C4-2B (cell line): ENCODE results near the gene MITF.

Source experiments
- ZFX ChIP-seq: fragments of 450-650 bp; IDR thresholded peaks from 2 replicates; pipeline ENCODE4 v1.6.1; 2017
- TF ChIP-seq, protein P1 (sequence below): fragments of 450-650 bp; conservative IDR thresholded peaks from 2 replicates; pipeline ENCODE4 v1.5.1; 2017; ENCODE audit warnings: mild to moderate bottlenecking

- TF ChIP-seq, protein P1, sequence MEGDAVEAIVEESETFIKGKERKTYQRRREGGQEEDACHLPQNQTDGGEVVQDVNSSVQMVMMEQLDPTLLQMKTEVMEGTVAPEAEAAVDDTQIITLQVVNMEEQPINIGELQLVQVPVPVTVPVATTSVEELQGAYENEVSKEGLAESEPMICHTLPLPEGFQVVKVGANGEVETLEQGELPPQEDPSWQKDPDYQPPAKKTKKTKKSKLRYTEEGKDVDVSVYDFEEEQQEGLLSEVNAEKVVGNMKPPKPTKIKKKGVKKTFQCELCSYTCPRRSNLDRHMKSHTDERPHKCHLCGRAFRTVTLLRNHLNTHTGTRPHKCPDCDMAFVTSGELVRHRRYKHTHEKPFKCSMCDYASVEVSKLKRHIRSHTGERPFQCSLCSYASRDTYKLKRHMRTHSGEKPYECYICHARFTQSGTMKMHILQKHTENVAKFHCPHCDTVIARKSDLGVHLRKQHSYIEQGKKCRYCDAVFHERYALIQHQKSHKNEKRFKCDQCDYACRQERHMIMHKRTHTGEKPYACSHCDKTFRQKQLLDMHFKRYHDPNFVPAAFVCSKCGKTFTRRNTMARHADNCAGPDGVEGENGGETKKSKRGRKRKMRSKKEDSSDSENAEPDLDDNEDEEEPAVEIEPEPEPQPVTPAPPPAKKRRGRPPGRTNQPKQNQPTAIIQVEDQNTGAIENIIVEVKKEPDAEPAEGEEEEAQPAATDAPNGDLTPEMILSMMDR, result no peak
- TF ChIP-seq ZFX, result no peak
Observed at GRCh38 chr3:69738859-69739203, 433 bp upstream of the MITF start.
